GM18519 (cell line): ENCODE data around the gene PSMD11.
"Not testable (repeated sequence)": the region's sequence is repeated elsewhere in the genome, so short reads cannot be mapped to it uniquely, and the experiment has no call there.

Experiments used
- ATAC-seq: cut with Tn5 transposase; IDR thresholded peaks from one replicate; pipeline ENCODE4 v1.9.1; 2021; ENCODE audit warnings: mild to moderate bottlenecking, moderate library complexity; ENCODE audit not compliant: unreplicated experiment, low FRiP score

Gene PSMD11

GRCh38 chr17:32444301-32445073 lies at the start of gene PSMD11:
Gene PSMD11 (plus strand): TSS chr17:32444510. CDS start chr17:32444524, 14 bp downstream.
- ATAC-seq: peak; percentile 82

GRCh38 chr17:32396343-32396742 lies 48.0 kb upstream of the PSMD11 start:
- no peak for ATAC-seq

- ATAC-seq: no peak
Observed at GRCh38 chr17:32398946-32399345, 45.4 kb upstream of the PSMD11 start.

- not testable (repeated sequence) for ATAC-seq
Observed at GRCh38 chr17:32410085-32410484, 34.2 kb upstream of the PSMD11 start.

- no peak for ATAC-seq
Observed at GRCh38 chr17:32426894-32427293, 17.4 kb upstream of the PSMD11 start.

GRCh38 chr17:32429598-32429997 lies 14.7 kb upstream of the PSMD11 start:
- ATAC-seq: no peak

GRCh38 chr17:32440722-32441121 lies 3.6 kb upstream of the PSMD11 start:
- ATAC-seq: no peak

- ATAC-seq: no peak
Observed at GRCh38 chr17:32441886-32442285, 2.4 kb upstream of the PSMD11 start.

GRCh38 chr17:32443827-32444300 lies 446 bp upstream of the PSMD11 start:
- no peak for ATAC-seq

GRCh38 chr17:32445074-32445415 lies 735 bp downstream of the PSMD11 start:
- ATAC-seq: no peak

GRCh38 chr17:32445497-32445896 lies 1.2 kb downstream of the PSMD11 start:
- ATAC-seq: no peak

GRCh38 chr17:32445971-32446370 lies 1.7 kb downstream of the PSMD11 start:
- no peak for ATAC-seq

- ATAC-seq: no peak
Observed at GRCh38 chr17:32446949-32447348, 2.6 kb downstream of the PSMD11 start.

GRCh38 chr17:32449963-32450362 lies 5.7 kb downstream of the PSMD11 start:
- no peak for ATAC-seq

- not testable (repeated sequence) for ATAC-seq
Observed at GRCh38 chr17:32450379-32450778, 6.1 kb downstream of the PSMD11 start.

GRCh38 chr17:32451879-32452278 lies 7.6 kb downstream of the PSMD11 start:
- no peak for ATAC-seq

- no peak for ATAC-seq
Observed at GRCh38 chr17:32452281-32452680, 8.0 kb downstream of the PSMD11 start.

- no peak for ATAC-seq
Observed at GRCh38 chr17:32453370-32453769, 9.1 kb downstream of the PSMD11 start.

GRCh38 chr17:32458371-32458770 lies 14.1 kb downstream of the PSMD11 start:
- no peak for ATAC-seq

- ATAC-seq: no peak
Observed at GRCh38 chr17:32460054-32460453, 15.7 kb downstream of the PSMD11 start.

- ATAC-seq: no peak
Observed at GRCh38 chr17:32461498-32461852, 17.2 kb downstream of the PSMD11 start.

- ATAC-seq: no peak
Observed at GRCh38 chr17:32461853-32462617, 17.7 kb downstream of the PSMD11 start.
